ENCODE results near the gene ZNF737.

- peak; percentile 65 for TF ChIP-seq CTCF (CRISPR knock-in tag; IDR thresholded peaks at IDR 0.05)
- no peak for TF ChIP-seq PAX8 (CRISPR knock-in tag; IDR thresholded peaks at IDR 0.05; ENCODE audit: borderline replicate concordance)
- TF ChIP-seq TFAP4 (IDR thresholded peaks at IDR 0.05; ENCODE audit: borderline replicate concordance, low read depth): peak; percentile 76
- peak; percentile 54 for TF ChIP-seq ASH2L (IDR thresholded peaks at IDR 0.05; ENCODE audit: insufficient read length, low read depth, low read length)
- TF ChIP-seq ZNF367 (CRISPR knock-in tag; IDR thresholded peaks at IDR 0.05; ENCODE audit: borderline replicate concordance): no peak
- TF ChIP-seq ZBTB7A (CRISPR knock-in tag; IDR thresholded peaks at IDR 0.05): peak; percentile 70; the same call in 1 of the 2 replicates
Measured at GRCh38 chr19:20565321-20566018, at the start of gene ZNF737.

Measured in HepG2 (cell line).